Glutamatergic neuron (in vitro differentiated cells): Measurements from ENCODE around the gene ATG4D. TPM values are rescaled to one million over a fixed set of nuclear protein-coding genes. Genes with fewer than 3 reads are reported as not detected.

Experiments
- DNase-seq: peaks from one replicate; pipeline ENCODE4 v3.0.0; 2022
- H3K27ac Mint-ChIP-seq: one replicate; pipeline ENCODE4 v1.8.0; 2020; ENCODE audit warnings: mild to moderate bottlenecking, mixed read lengths, inconsistent platforms; ENCODE audit not compliant: unreplicated experiment
- H3K27me3 Mint-ChIP-seq: one replicate; pipeline ENCODE4 v1.8.0; 2020; ENCODE audit warnings: mild to moderate bottlenecking, moderate library complexity, mixed read lengths, inconsistent platforms; ENCODE audit not compliant: unreplicated experiment
- H3K36me3 Mint-ChIP-seq: one replicate; pipeline ENCODE4 v1.8.0; 2020; ENCODE audit warnings: mild to moderate bottlenecking, mixed read lengths, inconsistent platforms; ENCODE audit not compliant: unreplicated experiment
- H3K4me1 Mint-ChIP-seq: one replicate; pipeline ENCODE4 v1.8.0; 2020; ENCODE audit warnings: mild to moderate bottlenecking, low read depth, mixed read lengths, inconsistent platforms; ENCODE audit not compliant: unreplicated experiment
- H3K4me3 Mint-ChIP-seq: one replicate; pipeline ENCODE4 v1.8.0; 2020; ENCODE audit warnings: mild to moderate bottlenecking, mixed read lengths, inconsistent platforms; ENCODE audit not compliant: unreplicated experiment
- H3K9me3 Mint-ChIP-seq: one replicate; pipeline ENCODE4 v1.8.0; 2020; ENCODE audit warnings: mild to moderate bottlenecking, moderate library complexity, mixed read lengths, inconsistent platforms; ENCODE audit not compliant: unreplicated experiment
- total RNA-seq: library from RNA; stranded (reverse); fragmentation: NEBNext Ultra II Directional; extraction: Animal tissue kit (Norgen Biotek cat#: 25700); gene quantifications from one replicate; pipeline ENCODE4 v1.2.1, GENCODE V29; 2021; ENCODE audit not compliant: unreplicated experiment
- TF ChIP-seq, protein P1 (sequence below): fragments of 200-600 bp; sonication (generic); IDR thresholded peaks from one replicate; pipeline ENCODE4 v1.5.0; 2021; ENCODE audit not compliant: partially characterized antibody, unreplicated experiment

Gene ATG4D
- total RNA-seq, 1 donor from 2014 or later: 56.1 TPM

DNA sequence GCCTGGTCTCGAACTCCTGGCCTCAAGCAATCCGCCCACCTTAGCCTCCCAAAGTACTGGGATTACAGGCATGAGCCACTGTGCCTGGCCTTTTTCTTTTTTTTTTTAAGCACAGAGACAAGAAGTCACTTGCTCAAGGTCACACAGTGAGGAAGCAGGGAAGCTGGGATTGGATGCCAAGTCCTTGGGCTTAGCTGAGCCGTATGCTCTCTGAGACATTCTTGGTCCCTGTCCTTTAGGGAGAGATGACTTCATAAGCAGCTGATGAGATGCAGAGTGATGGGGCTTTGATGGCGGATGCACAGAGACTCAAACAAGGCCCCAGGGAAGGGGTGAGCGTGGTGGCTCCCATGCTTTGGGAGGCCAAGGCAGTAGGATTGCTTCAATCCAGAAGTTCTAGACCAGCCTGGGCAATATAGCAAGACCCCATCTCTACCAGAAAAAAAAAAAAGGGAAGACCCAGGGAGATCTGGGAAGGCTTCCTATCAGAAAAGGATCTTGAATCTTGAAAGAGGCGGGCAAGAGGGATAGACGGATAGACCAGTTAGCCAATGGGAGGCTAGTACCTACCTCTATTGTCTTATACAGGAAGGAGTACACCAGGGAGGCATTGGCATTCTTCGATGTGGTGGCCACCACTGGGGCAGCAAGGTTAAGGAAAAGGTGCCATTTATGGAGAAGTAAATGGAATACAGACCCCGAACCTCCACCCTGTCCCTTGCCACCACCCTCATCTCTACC lies 39.5 kb downstream of the ATG4D start:
- TF ChIP-seq, protein P1, sequence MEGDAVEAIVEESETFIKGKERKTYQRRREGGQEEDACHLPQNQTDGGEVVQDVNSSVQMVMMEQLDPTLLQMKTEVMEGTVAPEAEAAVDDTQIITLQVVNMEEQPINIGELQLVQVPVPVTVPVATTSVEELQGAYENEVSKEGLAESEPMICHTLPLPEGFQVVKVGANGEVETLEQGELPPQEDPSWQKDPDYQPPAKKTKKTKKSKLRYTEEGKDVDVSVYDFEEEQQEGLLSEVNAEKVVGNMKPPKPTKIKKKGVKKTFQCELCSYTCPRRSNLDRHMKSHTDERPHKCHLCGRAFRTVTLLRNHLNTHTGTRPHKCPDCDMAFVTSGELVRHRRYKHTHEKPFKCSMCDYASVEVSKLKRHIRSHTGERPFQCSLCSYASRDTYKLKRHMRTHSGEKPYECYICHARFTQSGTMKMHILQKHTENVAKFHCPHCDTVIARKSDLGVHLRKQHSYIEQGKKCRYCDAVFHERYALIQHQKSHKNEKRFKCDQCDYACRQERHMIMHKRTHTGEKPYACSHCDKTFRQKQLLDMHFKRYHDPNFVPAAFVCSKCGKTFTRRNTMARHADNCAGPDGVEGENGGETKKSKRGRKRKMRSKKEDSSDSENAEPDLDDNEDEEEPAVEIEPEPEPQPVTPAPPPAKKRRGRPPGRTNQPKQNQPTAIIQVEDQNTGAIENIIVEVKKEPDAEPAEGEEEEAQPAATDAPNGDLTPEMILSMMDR: no peak
- H3K36me3 Mint-ChIP-seq: peaks cover 7% of the 10 kb centered on the region
- DNase-seq: no peak

DNA sequence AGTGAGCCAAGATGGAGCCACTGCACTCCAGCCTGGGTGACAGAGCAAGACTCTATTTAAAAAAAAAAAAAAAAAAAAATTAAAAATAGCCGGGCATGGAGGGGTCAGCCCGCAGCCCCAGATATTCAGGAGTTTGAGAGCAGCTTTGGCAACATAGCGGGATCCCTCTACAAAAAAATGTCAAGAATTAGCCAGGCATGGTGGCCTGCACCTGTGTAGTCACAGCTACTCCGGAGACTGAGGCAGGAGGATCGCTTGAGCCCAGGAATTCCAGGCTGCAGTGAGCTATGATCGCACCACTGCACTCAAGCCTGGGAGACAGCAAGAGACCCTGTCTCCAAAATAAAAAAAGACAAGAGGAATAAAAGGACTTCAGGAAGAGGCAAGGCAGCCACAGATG lies 42.7 kb downstream of the ATG4D start:
- Mint-ChIP-seq H3K9me3 (peaks cover 3% of the 10 kb centered on the region), H3K27ac (no peak overlapping the region), H3K4me3 (no peak overlapping the region), H3K27me3 (peaks cover 11% of the 10 kb centered on the region), H3K4me1 (no peaks in the 10 kb centered on the region), H3K36me3 (peaks cover 7% of the 10 kb centered on the region)
- no peak for DNase-seq
- TF ChIP-seq, protein P1: no peak

More for the DNA sequence above, 39.5 kb downstream of the ATG4D start:
- Mint-ChIP-seq H3K4me1 (no peaks in the 10 kb centered on the region), H3K27me3 (peaks cover 14% of the 10 kb centered on the region), H3K27ac (no peak overlapping the region), H3K9me3 (peaks cover 3% of the 10 kb centered on the region), H3K4me3 (no peak overlapping the region)

GRCh38 chr19:10587022-10587838 lies 43.5 kb downstream of the ATG4D start, which contains the start of gene AP1M2:
TSS of gene AP1M2 (minus strand) at chr19:10587312. CDS start at chr19:10587231, 81 bp downstream.
- DNase-seq: no peak
- peaks cover 3% of the 10 kb centered on the region for H3K9me3 Mint-ChIP-seq
- no peaks in the 10 kb centered on the region for H3K4me1 Mint-ChIP-seq
- TF ChIP-seq, protein P1: no peak
- peaks cover 11% of the 10 kb centered on the region for H3K27me3 Mint-ChIP-seq
- peak within 1 kb of the TSS; percentile 14 for H3K4me3 Mint-ChIP-seq
- peak within 1 kb of the TSS; percentile 0 for H3K27ac Mint-ChIP-seq
- H3K36me3 Mint-ChIP-seq: peaks cover 7% of the 10 kb centered on the region

DNA sequence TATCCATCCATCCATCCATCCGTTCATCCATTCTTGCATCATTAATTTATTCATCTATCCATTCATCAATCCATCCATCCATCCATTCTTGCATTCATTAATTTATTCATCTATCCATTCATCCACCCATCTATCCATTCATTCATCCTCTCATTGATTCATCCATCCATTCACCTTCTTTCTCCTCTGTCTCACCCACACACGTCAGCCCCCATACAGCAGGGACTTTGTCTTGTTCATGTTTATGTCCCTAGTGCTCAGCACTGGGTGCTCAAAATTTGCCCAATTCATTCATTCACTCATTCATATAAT lies 44.1 kb downstream of the ATG4D start:
- peak overlapping the region; percentile 0 for H3K27ac Mint-ChIP-seq
- no peak for DNase-seq
- H3K36me3 Mint-ChIP-seq: peaks cover 7% of the 10 kb centered on the region
- H3K4me3 Mint-ChIP-seq: peak overlapping the region; percentile 14
- H3K27me3 Mint-ChIP-seq: peaks cover 11% of the 10 kb centered on the region
- TF ChIP-seq, protein P1: no peak
- no peaks in the 10 kb centered on the region for H3K4me1 Mint-ChIP-seq
- H3K9me3 Mint-ChIP-seq: peaks cover 3% of the 10 kb centered on the region

GRCh38 chr19:10593148-10593547 lies 49.4 kb downstream of the ATG4D start:
- TF ChIP-seq, protein P1: no peak
- no peak overlapping the region for H3K4me3 Mint-ChIP-seq
- no peaks in the 10 kb centered on the region for H3K4me1 Mint-ChIP-seq
- H3K27me3 Mint-ChIP-seq: peaks cover 2% of the 10 kb centered on the region
- DNase-seq: no peak
- H3K9me3 Mint-ChIP-seq: no peaks in the 10 kb centered on the region
- H3K36me3 Mint-ChIP-seq: no peaks in the 10 kb centered on the region
- H3K27ac Mint-ChIP-seq: no peak overlapping the region
